ENCODE data around the gene GATD1.

GATD1 gene

GRCh38 chr11:727281-727701 is 50.0 kb downstream of the GATD1 start:
- no peak for TF ChIP-seq TAF1 (IDR thresholded peaks at IDR 0.05; ENCODE audit: borderline replicate concordance, low read depth, low read length)
- no peak for TF ChIP-seq POLR2A (IDR thresholded peaks at IDR 0.05; ENCODE audit: low read depth, low read length)
- TF ChIP-seq POLR2AphosphoS5 (IDR thresholded peaks at IDR 0.05; ENCODE audit: low read depth, low read length): no peak
- no peak for FAIRE-seq
- DNase-seq (ENCODE audit: insufficient read length): no peak

DNA sequence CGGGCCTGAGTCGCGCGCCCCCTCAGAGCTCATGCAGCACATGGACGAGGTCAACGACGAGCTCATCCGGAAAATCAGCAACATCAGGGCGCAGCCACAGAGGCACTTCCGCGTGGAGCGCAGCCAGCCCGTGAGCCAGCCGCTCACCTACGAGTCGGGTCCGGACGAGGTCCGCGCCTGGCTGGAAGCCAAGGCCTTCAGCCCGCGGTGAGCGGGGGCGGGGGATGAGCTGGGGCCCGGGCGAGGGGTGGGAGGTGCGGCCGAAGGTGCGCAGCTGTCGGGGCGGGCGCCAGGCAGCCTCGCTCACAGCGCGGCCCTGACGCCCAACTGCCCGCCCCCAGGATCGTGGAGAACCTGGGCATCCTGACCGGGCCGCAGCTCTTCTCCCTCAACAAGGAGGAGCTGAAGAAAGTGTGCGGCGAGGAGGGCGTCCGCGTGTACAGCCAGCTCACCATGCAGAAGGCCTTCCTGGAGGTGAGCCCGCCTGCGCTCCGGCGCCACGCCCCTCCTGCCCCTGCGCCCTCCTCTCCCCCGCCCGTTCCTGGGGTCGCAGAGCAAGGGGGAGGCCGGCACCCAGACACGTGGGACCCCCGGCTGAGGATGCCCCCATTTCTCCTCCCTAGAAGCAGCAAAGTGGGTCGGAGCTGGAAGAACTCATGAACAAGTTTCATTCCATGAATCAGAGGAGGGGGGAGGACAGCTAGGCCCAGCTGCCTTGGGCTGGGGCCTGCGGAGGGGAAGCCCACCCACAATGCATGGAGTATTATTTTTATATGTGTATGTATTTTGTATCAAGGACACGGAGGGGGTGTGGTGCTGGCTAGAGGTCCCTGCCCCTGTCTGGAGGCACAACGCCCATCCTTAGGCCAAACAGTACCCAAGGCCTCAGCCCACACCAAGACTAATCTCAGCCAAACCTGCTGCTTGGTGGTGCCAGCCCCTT is 50.7 kb downstream of the GATD1 start:
- FAIRE-seq: peak; percentile 97
- TF ChIP-seq POLR2A (IDR thresholded peaks at IDR 0.05; ENCODE audit: low read depth, low read length) (peak; percentile 32; the same call in 1 of the 2 replicates), TAF1 (IDR thresholded peaks at IDR 0.05; ENCODE audit: borderline replicate concordance, low read depth, low read length) (no peak), POLR2AphosphoS5 (IDR thresholded peaks at IDR 0.05; ENCODE audit: low read depth, low read length) (0 out of 2 replicates have a peak, but pooled peaks have one; percentile 32)
- DNase-seq (ENCODE audit: insufficient read length): peak; percentile 72

GRCh38 chr11:725624-726202 is 51.6 kb downstream of the GATD1 start:
- no peak for DNase-seq (ENCODE audit: insufficient read length)
- TF ChIP-seq TAF1 (IDR thresholded peaks at IDR 0.05; ENCODE audit: borderline replicate concordance, low read depth, low read length): no peak
- no peak for TF ChIP-seq POLR2A (IDR thresholded peaks at IDR 0.05; ENCODE audit: low read depth, low read length)
- TF ChIP-seq POLR2AphosphoS5 (IDR thresholded peaks at IDR 0.05; ENCODE audit: low read depth, low read length): no peak
- peak; percentile 80 for FAIRE-seq

DNA sequence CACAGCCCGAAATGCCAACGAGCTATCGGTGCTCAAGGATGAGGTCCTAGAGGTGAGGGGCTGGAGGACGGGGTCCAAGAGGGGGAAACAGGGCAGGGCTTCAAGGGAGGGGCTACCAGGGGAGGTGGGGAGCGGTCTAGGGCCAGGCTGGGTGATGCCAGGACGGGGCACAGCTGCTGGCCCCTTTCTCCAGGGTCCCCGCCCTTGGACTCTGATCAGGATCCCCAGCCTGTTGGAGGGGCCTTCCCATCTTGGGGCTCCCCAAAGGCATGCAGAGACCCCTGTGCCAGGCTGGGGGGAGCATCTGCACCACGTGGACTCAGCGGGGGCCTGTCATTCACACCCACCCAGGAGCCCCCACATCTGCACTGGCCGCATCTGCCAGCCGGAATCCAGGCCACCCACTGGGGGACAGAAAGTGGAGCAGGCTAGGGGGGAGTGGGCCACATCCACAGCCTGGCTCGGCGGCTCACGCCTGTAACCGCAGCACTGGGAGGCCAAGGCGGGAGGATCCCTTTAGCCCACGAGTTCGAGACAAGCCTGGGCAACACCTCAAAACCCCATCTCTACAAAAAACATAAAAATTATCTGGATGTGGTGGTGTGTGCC is 52.4 kb downstream of the GATD1 start:
- DNase-seq (ENCODE audit: insufficient read length) (no peak), FAIRE-seq (no peak)
- TF ChIP-seq TAF1 (IDR thresholded peaks at IDR 0.05; ENCODE audit: borderline replicate concordance, low read depth, low read length): no peak
- no peak for TF ChIP-seq POLR2A (IDR thresholded peaks at IDR 0.05; ENCODE audit: low read depth, low read length)
- TF ChIP-seq POLR2AphosphoS5 (IDR thresholded peaks at IDR 0.05; ENCODE audit: low read depth, low read length): no peak

GRCh38 chr11:724049-724777 is 53.1 kb downstream of the GATD1 start:
- TF ChIP-seq POLR2AphosphoS5 (IDR thresholded peaks at IDR 0.05; ENCODE audit: low read depth, low read length) (no peak), TAF1 (IDR thresholded peaks at IDR 0.05; ENCODE audit: borderline replicate concordance, low read depth, low read length) (no peak), POLR2A (IDR thresholded peaks at IDR 0.05; ENCODE audit: low read depth, low read length) (no peak)
- FAIRE-seq: peak; percentile 24
- no peak for DNase-seq (ENCODE audit: insufficient read length)

GRCh38 chr11:723120-723883 is 54.0 kb downstream of the GATD1 start:
- TF ChIP-seq TAF1 (IDR thresholded peaks at IDR 0.05; ENCODE audit: borderline replicate concordance, low read depth, low read length) (no peak), POLR2AphosphoS5 (IDR thresholded peaks at IDR 0.05; ENCODE audit: low read depth, low read length) (no peak), POLR2A (IDR thresholded peaks at IDR 0.05; ENCODE audit: low read depth, low read length) (no peak)
- peak; percentile 96 for FAIRE-seq
- DNase-seq (ENCODE audit: insufficient read length): no peak

DNA sequence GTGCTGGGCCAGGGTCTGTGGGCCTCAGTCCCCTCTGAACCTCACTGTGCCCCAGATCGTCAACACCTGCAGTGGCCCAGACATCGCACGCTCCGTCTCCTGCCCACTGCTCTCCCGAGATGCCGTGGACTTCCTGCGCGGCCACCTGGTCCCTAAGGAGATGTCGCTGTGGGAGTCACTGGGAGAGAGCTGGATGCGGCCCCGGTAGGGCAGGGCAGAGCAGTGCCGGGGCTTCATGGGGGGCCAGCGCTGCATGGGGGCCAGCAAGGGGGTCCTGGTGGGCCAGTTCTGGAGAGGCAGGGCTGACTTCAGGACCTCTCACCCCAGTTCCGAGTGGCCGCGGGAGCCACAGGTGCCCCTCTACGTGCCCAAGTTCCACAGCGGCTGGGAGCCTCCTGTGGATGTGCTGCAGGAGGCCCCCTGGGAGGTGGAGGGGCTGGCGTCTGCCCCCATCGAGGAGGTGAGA is 54.9 kb downstream of the GATD1 start:
- TF ChIP-seq TAF1 (IDR thresholded peaks at IDR 0.05; ENCODE audit: borderline replicate concordance, low read depth, low read length): no peak
- TF ChIP-seq POLR2A (IDR thresholded peaks at IDR 0.05; ENCODE audit: low read depth, low read length): no peak
- TF ChIP-seq POLR2AphosphoS5 (IDR thresholded peaks at IDR 0.05; ENCODE audit: low read depth, low read length): no peak
- no peak for DNase-seq (ENCODE audit: insufficient read length)
- FAIRE-seq: no peak

GRCh38 chr11:721741-722345 is 55.4 kb downstream of the GATD1 start:
- TF ChIP-seq POLR2A (IDR thresholded peaks at IDR 0.05; ENCODE audit: low read depth, low read length): no peak
- no peak for TF ChIP-seq POLR2AphosphoS5 (IDR thresholded peaks at IDR 0.05; ENCODE audit: low read depth, low read length)
- TF ChIP-seq TAF1 (IDR thresholded peaks at IDR 0.05; ENCODE audit: borderline replicate concordance, low read depth, low read length): no peak
- peak; percentile 83 for FAIRE-seq
- no peak for DNase-seq (ENCODE audit: insufficient read length)

- no peak for DNase-seq (ENCODE audit: insufficient read length)
- peak; percentile 17 for FAIRE-seq
- TF ChIP-seq TAF1 (IDR thresholded peaks at IDR 0.05; ENCODE audit: borderline replicate concordance, low read depth, low read length) (no peak), POLR2AphosphoS5 (IDR thresholded peaks at IDR 0.05; ENCODE audit: low read depth, low read length) (no peak), POLR2A (IDR thresholded peaks at IDR 0.05; ENCODE audit: low read depth, low read length) (no peak)
These were observed 56.0 kb downstream of the GATD1 start for GRCh38 chr11:721247-721740.
